Rectal smooth muscle tissue (tissue), 1 donor: ENCODE measurements around the gene TRIM45.
A peak's percentile ranks its signal among the peaks of the same experiment; 100 is the strongest.
"Not testable (repeated sequence)": the region's sequence is repeated elsewhere in the genome, so short reads cannot be mapped to it uniquely, and the experiment has no call there.

Source experiments
- H3K27ac ChIP-seq: one replicate; pipeline ENCODE4 v1.7.0; 2013; ENCODE audit warnings: low read depth, low read length, inconsistent platforms
- H3K27me3 ChIP-seq: one replicate; pipeline ENCODE4 v1.7.0; 2013; ENCODE audit warnings: low read length; ENCODE audit not compliant: control insufficient read depth, insufficient read depth
- H3K36me3 ChIP-seq: one replicate; pipeline ENCODE4 v1.7.0; 2013; ENCODE audit warnings: low read length; ENCODE audit not compliant: control insufficient read depth, insufficient read depth
- H3K4me1 ChIP-seq: one replicate; pipeline ENCODE4 v1.7.0; 2013; ENCODE audit warnings: low read length; ENCODE audit not compliant: control insufficient read depth, insufficient read depth
- H3K4me3 ChIP-seq: one replicate; pipeline ENCODE4 v1.7.0; 2013; ENCODE audit warnings: low read length
- H3K9ac ChIP-seq: one replicate; pipeline ENCODE4 v1.7.0; 2013; ENCODE audit warnings: low read length

The TRIM45 gene

GRCh38 chr1:117123274-117123673 lies 1.7 kb upstream of the TRIM45 start:
- no peak overlapping the region for H3K27ac ChIP-seq
- H3K4me1 ChIP-seq: peaks cover 10% of the 10 kb centered on the region
- no peaks in the 10 kb centered on the region for H3K27me3 ChIP-seq
- no peak overlapping the region for H3K9ac ChIP-seq
- H3K36me3 ChIP-seq: no peaks in the 10 kb centered on the region
- H3K4me3 ChIP-seq: no peak overlapping the region

- Histone ChIP-seq H3K4me1 (peaks cover 10% of the 10 kb centered on the region), H3K27me3 (no peaks in the 10 kb centered on the region), H3K9ac (peak overlapping the region; percentile 80), H3K4me3 (peak overlapping the region; percentile 91), H3K27ac (peak overlapping the region; percentile 98), H3K36me3 (no peaks in the 10 kb centered on the region)
These were observed 929 bp upstream of the TRIM45 start for GRCh38 chr1:117122330-117123025.

- peaks cover 10% of the 10 kb centered on the region for H3K4me1 ChIP-seq
- no peaks in the 10 kb centered on the region for H3K36me3 ChIP-seq
- H3K4me3 ChIP-seq: peak overlapping the region; percentile 91
- H3K27me3 ChIP-seq: no peaks in the 10 kb centered on the region
- peak overlapping the region; percentile 29 for H3K9ac ChIP-seq
- peak overlapping the region; percentile 71 for H3K27ac ChIP-seq
These were observed 568 bp downstream of the TRIM45 start for GRCh38 chr1:117120774-117121588.

GRCh38 chr1:117119144-117119543 lies 2.4 kb downstream of the TRIM45 start:
- not testable (repeated sequence) for H3K27me3 ChIP-seq, H3K9ac ChIP-seq, H3K27ac ChIP-seq, H3K36me3 ChIP-seq, H3K4me3 ChIP-seq
- peaks cover 10% of the 10 kb centered on the region for H3K4me1 ChIP-seq

GRCh38 chr1:117118137-117118536 lies 3.4 kb downstream of the TRIM45 start:
- Histone ChIP-seq H3K9ac (no peak overlapping the region), H3K4me3 (no peak overlapping the region), H3K27me3 (no peaks in the 10 kb centered on the region), H3K27ac (no peak overlapping the region), H3K4me1 (peaks cover 10% of the 10 kb centered on the region), H3K36me3 (peaks cover 4% of the 10 kb centered on the region)

DNA sequence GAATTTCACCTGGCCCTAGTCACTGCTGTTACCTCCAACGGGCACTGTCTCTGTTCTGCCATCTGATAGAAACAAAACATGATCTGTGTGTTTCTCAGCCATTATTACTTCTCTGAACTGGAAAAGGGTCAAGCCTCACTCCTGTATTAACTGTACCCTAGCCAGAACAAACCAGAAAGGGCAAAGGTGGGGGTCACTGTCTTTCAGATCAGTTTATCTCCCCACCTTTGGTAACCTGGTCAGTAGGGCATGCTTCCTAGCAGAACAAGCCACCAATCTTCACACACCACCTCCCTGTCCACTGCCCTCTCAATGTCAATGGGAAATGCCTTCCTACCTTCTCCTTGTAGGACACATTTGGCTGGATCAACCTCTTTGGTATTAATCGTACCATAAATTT lies 3.9 kb downstream of the TRIM45 start:
- Histone ChIP-seq H3K9ac (no peak overlapping the region), H3K4me1 (peaks cover 10% of the 10 kb centered on the region), H3K27ac (no peak overlapping the region), H3K27me3 (no peaks in the 10 kb centered on the region), H3K36me3 (peaks cover 6% of the 10 kb centered on the region), H3K4me3 (no peak overlapping the region)

- Histone ChIP-seq H3K36me3 (peaks cover 6% of the 10 kb centered on the region), H3K27ac (no peak overlapping the region), H3K4me1 (peaks cover 7% of the 10 kb centered on the region), H3K4me3 (no peak overlapping the region), H3K9ac (no peak overlapping the region), H3K27me3 (no peaks in the 10 kb centered on the region)
These were observed 4.8 kb downstream of the TRIM45 start for GRCh38 chr1:117116784-117117130.

DNA sequence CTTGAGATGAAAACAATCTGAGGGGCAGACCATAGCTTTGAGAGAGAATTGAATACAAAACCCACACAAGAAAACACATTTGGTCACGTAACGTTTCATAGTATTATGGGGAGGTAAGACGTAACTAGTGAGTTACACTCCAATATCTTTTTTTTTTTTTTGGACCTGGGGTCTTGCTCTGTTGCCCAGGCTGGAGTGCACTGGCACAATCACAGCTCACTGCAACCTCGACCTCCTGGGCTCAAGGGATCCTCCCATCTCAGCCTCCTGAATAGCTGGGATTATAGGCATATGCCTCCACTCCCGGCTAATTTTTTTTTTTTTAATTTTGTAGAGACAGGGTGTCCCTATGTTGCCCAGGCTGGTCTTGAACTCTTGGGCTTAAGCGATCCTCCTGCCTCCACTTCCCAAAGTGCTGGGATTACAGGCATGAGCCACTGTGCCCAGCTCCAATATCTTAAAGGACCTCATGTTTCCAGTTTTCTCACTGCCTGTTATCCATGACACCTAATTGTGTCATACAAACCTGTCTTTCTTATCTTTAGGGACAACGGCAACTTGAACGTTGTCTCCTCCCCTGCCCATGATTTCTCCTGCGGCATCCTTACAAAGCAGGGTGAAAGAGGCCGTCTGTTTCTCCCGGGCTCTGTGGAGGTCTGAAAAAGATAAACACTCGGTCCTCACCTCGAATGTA lies 5.3 kb downstream of the TRIM45 start:
- H3K4me3 ChIP-seq: no peak overlapping the region
- H3K27me3 ChIP-seq: no peaks in the 10 kb centered on the region
- H3K4me1 ChIP-seq: peaks cover 7% of the 10 kb centered on the region
- H3K27ac ChIP-seq: no peak overlapping the region
- peaks cover 6% of the 10 kb centered on the region for H3K36me3 ChIP-seq
- no peak overlapping the region for H3K9ac ChIP-seq

GRCh38 chr1:117114877-117115276 lies 6.7 kb downstream of the TRIM45 start:
- Histone ChIP-seq H3K4me1 (no peaks in the 10 kb centered on the region), H3K27me3 (no peaks in the 10 kb centered on the region), H3K4me3 (no peak overlapping the region), H3K9ac (no peak overlapping the region), H3K36me3 (peaks cover 6% of the 10 kb centered on the region), H3K27ac (no peak overlapping the region)

DNA sequence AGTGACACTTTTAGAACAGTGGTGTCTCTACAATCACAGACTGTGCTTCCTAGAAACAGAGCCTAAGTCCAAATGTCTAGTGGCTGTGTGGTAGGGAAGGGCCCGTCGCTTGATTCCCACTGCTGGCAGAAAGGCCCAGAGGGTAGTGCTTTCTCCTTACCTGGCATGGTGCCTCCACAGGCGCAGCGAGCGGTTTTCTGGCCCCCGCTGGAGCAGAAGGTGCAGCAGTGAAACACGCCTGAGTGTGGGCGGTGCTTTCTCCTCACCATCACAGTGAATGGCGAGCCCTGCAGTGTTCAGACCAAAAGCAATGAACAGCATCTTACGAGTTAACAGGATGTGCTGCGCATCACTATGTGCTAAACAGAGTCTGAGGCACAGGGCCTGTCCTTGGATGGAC lies 8.3 kb downstream of the TRIM45 start:
- Histone ChIP-seq H3K36me3 (peaks cover 6% of the 10 kb centered on the region), H3K9ac (no peak overlapping the region), H3K27ac (no peak overlapping the region), H3K27me3 (no peaks in the 10 kb centered on the region), H3K4me3 (no peak overlapping the region), H3K4me1 (no peaks in the 10 kb centered on the region)

DNA sequence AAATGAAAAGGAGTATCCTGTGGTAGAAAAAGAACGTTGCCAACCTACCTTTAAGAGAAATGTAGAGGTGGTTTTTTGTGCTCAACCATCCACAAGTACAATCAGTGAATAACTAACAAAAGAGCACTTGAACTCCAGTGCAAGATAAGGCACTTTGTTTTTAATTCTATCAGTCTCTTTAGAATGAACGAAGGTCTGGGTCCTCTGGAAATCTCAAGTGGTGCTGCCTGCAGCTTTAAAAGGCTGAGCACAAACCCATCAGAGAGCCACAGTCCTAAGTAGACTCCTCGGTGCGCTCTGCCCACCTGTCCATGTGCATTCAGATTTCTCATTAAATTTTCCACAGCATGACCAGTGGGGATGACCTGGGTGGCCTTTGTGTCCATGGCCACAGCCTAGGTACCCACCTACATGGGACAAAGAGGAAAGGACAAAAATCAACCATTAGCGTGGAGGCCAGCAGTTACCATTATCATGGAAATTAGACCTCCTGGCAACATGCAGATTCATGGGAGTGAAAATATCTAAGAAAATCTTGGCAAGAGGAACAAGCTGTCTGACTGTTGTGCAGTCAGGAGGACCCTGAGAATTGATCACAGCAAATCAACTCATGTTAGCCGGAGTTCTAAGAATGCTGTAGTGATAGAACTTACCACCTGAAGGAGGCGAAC lies 9.4 kb downstream of the TRIM45 start:
- H3K27ac ChIP-seq: no peak overlapping the region
- H3K9ac ChIP-seq: no peak overlapping the region
- H3K4me1 ChIP-seq: no peaks in the 10 kb centered on the region
- H3K4me3 ChIP-seq: no peak overlapping the region
- peaks cover 6% of the 10 kb centered on the region for H3K36me3 ChIP-seq
- H3K27me3 ChIP-seq: no peaks in the 10 kb centered on the region

DNA sequence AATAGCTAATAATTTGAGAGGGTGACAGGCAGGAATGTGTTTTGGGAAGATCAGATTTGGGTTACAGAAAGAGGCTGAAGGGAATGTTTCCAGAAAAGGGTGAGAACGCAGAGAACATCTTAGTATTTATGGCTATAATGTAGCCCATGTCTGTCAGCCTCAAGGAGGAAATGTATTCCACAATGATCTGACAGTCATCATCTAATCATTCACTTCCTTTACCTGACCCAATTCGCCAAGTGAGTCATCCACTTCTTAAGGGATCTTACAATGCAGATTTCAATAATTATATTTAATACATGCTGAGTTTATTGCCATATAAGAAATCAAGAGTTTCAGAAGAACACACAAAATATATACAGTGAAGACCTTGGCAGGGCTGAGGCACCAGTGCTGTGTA lies 10.8 kb downstream of the TRIM45 start:
- H3K36me3 ChIP-seq: peaks cover 6% of the 10 kb centered on the region
- no peaks in the 10 kb centered on the region for H3K27me3 ChIP-seq
- H3K27ac ChIP-seq: no peak overlapping the region
- H3K4me3 ChIP-seq: no peak overlapping the region
- no peaks in the 10 kb centered on the region for H3K4me1 ChIP-seq
- H3K9ac ChIP-seq: no peak overlapping the region
